Loucy (cell line): ENCODE results near the gene MRPL2.

ENCODE experiments used
- EZH2phosphoT487 ChIP-seq: fragments of 200-600 bp; IDR thresholded peaks from 2 replicates; pipeline ENCODE4 v1.6.1; 2018; ENCODE audit warnings: antibody characterized with exemption, mild to moderate bottlenecking, moderate library complexity, borderline replicate concordance
- TF ChIP-seq, protein P1 (sequence below): fragments of 200-600 bp; sonication (generic); conservative IDR thresholded peaks from 2 replicates; pipeline ENCODE4 v1.5.1; 2014; ENCODE audit warnings: mild to moderate bottlenecking, antibody characterized with exemption, low read length

DNA sequence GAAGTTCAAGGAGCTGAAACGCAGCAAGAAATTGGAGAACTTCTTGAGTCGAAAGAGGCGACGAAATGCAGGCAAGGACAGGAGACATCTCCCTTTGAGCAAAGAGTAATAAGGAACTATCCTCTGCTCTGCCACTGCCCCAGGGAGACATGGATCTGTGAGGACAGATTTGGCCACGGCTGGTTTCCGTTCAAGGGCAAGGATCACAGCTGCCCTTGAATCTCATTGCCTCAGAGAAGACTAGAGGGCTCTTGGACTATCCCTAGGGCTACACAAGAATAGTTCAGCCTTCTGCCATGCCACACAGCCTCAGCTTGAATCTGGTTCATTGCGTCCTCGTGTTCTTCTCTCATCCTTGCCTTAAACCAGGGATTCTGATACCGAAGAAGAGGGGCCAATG is 30.1 kb downstream of the MRPL2 start:
- TF ChIP-seq, protein P1, sequence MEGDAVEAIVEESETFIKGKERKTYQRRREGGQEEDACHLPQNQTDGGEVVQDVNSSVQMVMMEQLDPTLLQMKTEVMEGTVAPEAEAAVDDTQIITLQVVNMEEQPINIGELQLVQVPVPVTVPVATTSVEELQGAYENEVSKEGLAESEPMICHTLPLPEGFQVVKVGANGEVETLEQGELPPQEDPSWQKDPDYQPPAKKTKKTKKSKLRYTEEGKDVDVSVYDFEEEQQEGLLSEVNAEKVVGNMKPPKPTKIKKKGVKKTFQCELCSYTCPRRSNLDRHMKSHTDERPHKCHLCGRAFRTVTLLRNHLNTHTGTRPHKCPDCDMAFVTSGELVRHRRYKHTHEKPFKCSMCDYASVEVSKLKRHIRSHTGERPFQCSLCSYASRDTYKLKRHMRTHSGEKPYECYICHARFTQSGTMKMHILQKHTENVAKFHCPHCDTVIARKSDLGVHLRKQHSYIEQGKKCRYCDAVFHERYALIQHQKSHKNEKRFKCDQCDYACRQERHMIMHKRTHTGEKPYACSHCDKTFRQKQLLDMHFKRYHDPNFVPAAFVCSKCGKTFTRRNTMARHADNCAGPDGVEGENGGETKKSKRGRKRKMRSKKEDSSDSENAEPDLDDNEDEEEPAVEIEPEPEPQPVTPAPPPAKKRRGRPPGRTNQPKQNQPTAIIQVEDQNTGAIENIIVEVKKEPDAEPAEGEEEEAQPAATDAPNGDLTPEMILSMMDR: no peak
- no peak for TF ChIP-seq EZH2phosphoT487
